ENCODE data around the gene COX6A1. TPM values are rescaled to one million over a fixed set of nuclear protein-coding genes. Genes with fewer than 3 reads are reported as not detected.
A peak's percentile ranks its signal among the peaks of the same experiment; 100 is the strongest.

The COX6A1 gene
- total and polyA plus RNA-seq, 12 donors: 101 to 859 (median 160) TPM

DNA sequence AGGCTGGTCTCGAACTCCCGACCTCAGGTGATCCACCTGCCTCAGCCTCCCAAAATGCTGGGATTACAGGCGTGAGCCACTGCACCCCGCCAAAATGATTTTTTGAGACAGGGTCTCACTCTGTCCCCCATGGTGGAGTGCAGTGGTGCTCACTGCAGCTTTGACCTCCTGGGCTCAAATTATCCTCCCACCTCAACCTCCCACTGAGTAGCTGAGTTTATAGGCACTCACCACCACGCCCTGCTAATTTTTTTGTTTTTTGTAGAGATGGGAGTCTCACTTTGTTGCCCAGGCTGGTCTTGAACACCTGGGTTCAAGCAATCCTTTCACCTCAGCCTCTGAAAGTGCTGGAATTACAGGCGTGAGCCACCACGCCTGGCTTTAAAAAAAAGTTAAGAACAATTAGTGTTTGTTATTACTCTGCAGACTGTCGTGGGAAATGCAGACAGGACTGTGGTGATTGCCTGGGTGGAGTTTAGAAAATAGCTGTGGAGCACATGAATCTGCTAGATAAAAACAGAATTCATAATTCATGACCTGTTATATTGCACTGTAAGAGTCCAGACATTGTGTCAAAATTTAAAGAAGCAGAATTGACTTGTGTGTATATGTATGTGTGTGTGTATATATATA lies 9.2 kb upstream of the COX6A1 start:
- Histone ChIP-seq H3K4me1 (peaks cover 0 to 5% (median 0%) of the 10 kb centered on the region in 9 donors), H3K27ac (no peak overlapping the region), H3K4me3 (no peak overlapping the region), H3K9me3 (no peaks in the 10 kb centered on the region), H3K27me3 (peaks cover 0 to 5% (median 0%) of the 10 kb centered on the region in 7 donors), H3K36me3 (no peaks in the 10 kb centered on the region)
- 65 to 66% methylated on average over 8 of the region's 8 CpGs for WGBS, 2 donors
- no peak for ATAC-seq
- TF ChIP-seq, protein P1, sequence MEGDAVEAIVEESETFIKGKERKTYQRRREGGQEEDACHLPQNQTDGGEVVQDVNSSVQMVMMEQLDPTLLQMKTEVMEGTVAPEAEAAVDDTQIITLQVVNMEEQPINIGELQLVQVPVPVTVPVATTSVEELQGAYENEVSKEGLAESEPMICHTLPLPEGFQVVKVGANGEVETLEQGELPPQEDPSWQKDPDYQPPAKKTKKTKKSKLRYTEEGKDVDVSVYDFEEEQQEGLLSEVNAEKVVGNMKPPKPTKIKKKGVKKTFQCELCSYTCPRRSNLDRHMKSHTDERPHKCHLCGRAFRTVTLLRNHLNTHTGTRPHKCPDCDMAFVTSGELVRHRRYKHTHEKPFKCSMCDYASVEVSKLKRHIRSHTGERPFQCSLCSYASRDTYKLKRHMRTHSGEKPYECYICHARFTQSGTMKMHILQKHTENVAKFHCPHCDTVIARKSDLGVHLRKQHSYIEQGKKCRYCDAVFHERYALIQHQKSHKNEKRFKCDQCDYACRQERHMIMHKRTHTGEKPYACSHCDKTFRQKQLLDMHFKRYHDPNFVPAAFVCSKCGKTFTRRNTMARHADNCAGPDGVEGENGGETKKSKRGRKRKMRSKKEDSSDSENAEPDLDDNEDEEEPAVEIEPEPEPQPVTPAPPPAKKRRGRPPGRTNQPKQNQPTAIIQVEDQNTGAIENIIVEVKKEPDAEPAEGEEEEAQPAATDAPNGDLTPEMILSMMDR (IDR thresholded peaks at IDR 0.05): no peak
- no peak for DNase-seq
- intact Hi-C loops (cut with DNase I): loop anchor here in 1 of 10 donors (5.0 kb wide), 1 partner anchor 71 kb away; no protein-coding TSS in a partner anchor

DNA sequence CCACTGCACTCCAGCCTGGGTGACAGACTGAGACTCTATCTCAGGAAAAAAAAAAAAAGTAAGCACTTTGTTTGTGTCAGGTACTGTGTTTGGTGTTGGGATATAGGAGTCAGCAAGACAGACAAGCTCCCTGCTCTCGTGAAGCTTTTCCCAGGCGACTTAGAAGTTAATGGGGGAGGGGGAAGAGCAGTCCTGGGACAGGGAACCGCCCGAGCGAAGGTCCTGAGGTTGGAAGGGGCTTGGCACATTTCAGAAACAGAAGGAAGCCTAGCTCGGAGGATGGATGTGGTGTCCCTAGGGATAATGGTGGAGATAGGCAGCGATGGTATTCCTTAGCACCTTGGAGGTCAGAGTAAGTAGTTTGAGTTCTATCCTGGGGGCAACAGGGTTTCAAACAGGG lies 8.5 kb upstream of the COX6A1 start:
- DNase-seq (no peak), ATAC-seq (no peak)
- no peak overlapping the region for H3K27ac ChIP-seq
- H3K27me3 ChIP-seq: peaks cover 0 to 5% (median 0%) of the 10 kb centered on the region in 7 donors
- TF ChIP-seq, protein P1 (IDR thresholded peaks at IDR 0.05): no peak
- WGBS, 2 donors: 55 to 58% methylated on average over 7 of the region's 7 CpGs
- peaks cover 0 to 5% (median 0%) of the 10 kb centered on the region in 9 donors for H3K4me1 ChIP-seq
- no peaks in the 10 kb centered on the region for H3K9me3 ChIP-seq
- intact Hi-C loops (cut with DNase I): loop anchor here in 1 of 10 donors (5.0 kb wide), 1 partner anchor 72 kb away; no protein-coding TSS in a partner anchor
- no peaks in the 10 kb centered on the region for H3K36me3 ChIP-seq
- no peak overlapping the region for H3K4me3 ChIP-seq

DNA sequence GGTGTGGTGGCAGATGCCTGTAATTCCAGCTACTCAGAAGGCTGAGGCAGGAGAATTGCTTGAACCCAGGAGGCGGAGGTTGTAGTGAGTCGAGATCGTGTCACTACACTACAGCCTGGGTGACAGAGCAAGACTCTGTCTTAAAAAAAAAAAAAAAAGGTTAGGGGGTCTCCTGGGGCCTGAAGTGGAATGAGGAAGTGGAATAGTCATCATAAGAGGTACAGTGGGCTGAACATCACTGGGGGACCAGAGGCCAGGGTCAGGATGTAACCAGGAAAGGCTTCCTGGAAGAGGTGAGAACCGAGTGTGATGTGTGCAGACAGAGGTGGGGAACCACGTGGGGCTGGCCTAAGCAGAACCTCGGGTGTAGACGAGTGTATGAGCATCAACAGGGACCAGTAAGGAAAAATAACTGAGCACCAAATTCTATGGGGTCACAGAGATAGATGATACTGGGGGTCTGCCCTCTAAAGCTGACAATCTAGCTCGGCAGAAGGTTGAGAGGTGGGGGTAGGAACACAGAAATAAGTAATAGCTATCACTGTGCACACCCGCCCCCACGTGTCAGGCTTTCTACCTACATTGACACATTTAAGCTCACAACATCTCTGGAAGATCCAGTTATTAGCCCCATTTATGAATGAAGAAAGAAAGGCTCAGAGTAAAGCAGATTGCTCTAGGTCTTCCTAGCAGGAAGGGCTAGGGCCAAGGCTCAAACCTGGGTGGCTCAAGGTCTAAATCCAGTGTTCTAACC lies 5.0 kb upstream of the COX6A1 start:
- no peaks in the 10 kb centered on the region for H3K9me3 ChIP-seq
- no peak overlapping the region for H3K27ac ChIP-seq
- ATAC-seq: no peak
- no peaks in the 10 kb centered on the region for H3K36me3 ChIP-seq
- H3K4me3 ChIP-seq: no peak overlapping the region
- DNase-seq: no peak
- intact Hi-C loops (cut with DNase I): no loop called here
- H3K27me3 ChIP-seq: peaks cover 0 to 5% (median 0%) of the 10 kb centered on the region in 7 donors
- TF ChIP-seq, protein P1 (IDR thresholded peaks at IDR 0.05): no peak
- WGBS, 2 donors: 56 to 61% methylated on average over 10 of the region's 10 CpGs
- H3K4me1 ChIP-seq: peaks cover 0 to 6% (median 0%) of the 10 kb centered on the region in 9 donors

DNA sequence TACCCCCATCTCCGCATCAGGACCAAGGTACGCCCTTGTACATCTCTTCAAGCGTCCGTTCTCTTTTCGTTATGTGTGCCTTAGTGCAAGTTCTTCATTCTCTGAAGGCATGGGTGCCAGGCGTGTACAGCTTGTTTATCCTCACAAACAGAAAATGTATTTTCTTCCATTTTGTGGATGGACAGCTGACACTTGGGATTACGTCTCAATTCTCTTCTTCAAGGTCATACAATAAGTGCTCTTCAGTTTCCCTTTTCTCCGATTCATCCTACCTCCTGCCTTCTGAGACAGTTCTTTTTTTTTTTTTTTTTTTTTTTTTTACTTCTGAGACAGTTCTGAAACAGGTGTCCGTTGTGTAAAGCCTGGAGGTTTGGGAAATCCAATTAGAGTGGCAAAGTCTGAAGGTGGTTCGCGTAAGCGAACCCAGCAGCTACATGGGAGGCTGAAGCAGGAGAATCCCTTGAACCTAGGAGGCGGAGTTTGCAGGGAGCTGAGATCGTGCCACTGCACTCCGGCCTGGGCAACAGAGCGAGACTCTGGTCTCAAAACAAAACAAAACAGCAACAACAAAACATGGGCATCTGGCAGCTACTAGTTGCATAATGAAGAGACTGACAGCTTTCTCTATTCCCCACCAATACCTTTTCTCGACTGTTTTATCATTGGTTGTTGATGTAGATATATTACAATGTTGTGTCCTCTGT lies 734 bp downstream of the COX6A1 start:
- Histone ChIP-seq H3K36me3 (peaks cover 0 to 48% (median 14%) of the 10 kb centered on the region in 9 donors), H3K27ac (peak overlapping the region; percentile 62 to 95 (median 88)), H3K27me3 (no peaks in the 10 kb centered on the region), H3K9me3 (no peaks in the 10 kb centered on the region), H3K4me1 (peaks cover 0 to 32% (median 17%) of the 10 kb centered on the region in 9 donors), H3K4me3 (peak overlapping the region; percentile 42 to 93 (median 83))
- whole genome bisulfite sequencing, 2 donors: 30 to 32% methylated on average over 17 of the region's 17 CpGs
- TF ChIP-seq, protein P1 (IDR thresholded peaks at IDR 0.05): no peak
- DNase-seq: no peak
- peak in 6 of 8 donors; percentile 4 to 32 (median 18) for ATAC-seq
- intact Hi-C loops (cut with DNase I): no loop called here
